Osteoblast (primary cell): Measurements from ENCODE around the gene CHST2. TPM values are rescaled to one million over a fixed set of nuclear protein-coding genes. Genes with fewer than 3 reads are reported as not detected.
"Not testable (repeated sequence)": the region's sequence is repeated elsewhere in the genome, so short reads cannot be mapped to it uniquely, and the experiment has no call there.

ENCODE experiments used
- DNase-seq: peaks from one replicate; pipeline ENCODE4 v3.0.0; 2011; ENCODE audit warnings: low spot score, mixed read lengths; ENCODE audit not compliant: insufficient read length; ENCODE audit errors: missing footprints
- H2AFZ ChIP-seq: 2 replicates; pipeline ENCODE4 v1.6.0; 2011; ENCODE audit warnings: mild to moderate bottlenecking, low read length
- H3K27ac ChIP-seq: 2 replicates; pipeline ENCODE4 v1.5.1; 2011; ENCODE audit warnings: mild to moderate bottlenecking, low read depth, low read length, moderate library complexity
- H3K27me3 ChIP-seq: 2 replicates; pipeline ENCODE4 v1.6.0; 2012; ENCODE audit warnings: mild to moderate bottlenecking, control low read depth, inconsistent platforms, low read length, moderate library complexity; ENCODE audit not compliant: insufficient read depth
- H3K36me3 ChIP-seq: 2 replicates; pipeline ENCODE4 v1.5.1; 2011; ENCODE audit warnings: mild to moderate bottlenecking, low read length, control low read depth, moderate library complexity; ENCODE audit not compliant: insufficient read depth
- H3K4me1 ChIP-seq: 2 replicates; pipeline ENCODE4 v1.5.1; 2011; ENCODE audit warnings: mild to moderate bottlenecking, low read length, control low read depth, moderate library complexity; ENCODE audit not compliant: insufficient read depth
- H3K4me2 ChIP-seq: 2 replicates; pipeline ENCODE4 v1.6.0; 2011; ENCODE audit warnings: mild to moderate bottlenecking, low read length; ENCODE audit not compliant: insufficient read depth
- H3K4me3 ChIP-seq: fragments of 200-600 bp; sonication (generic); 3 replicates; pipeline ENCODE4 v1.5.1; 2012; ENCODE audit warnings: mild to moderate bottlenecking, low read length, inconsistent platforms; ENCODE audit not compliant: insufficient read depth
- H3K79me2 ChIP-seq: 2 replicates; pipeline ENCODE4 v1.6.0; 2012; ENCODE audit warnings: mild to moderate bottlenecking, low read length, control low read depth, inconsistent platforms; ENCODE audit not compliant: insufficient read depth
- H3K9me3 ChIP-seq: 2 replicates; pipeline ENCODE4 v1.5.1; 2011; ENCODE audit warnings: low read depth, low read length, control low read depth
- H4K20me1 ChIP-seq: 2 replicates; pipeline ENCODE4 v1.6.0; 2012; ENCODE audit warnings: mild to moderate bottlenecking, low read length, control low read depth; ENCODE audit not compliant: insufficient read depth
- CTCF ChIP-seq: IDR thresholded peaks from 2 replicates; pipeline ENCODE4 v1.5.1; 2011; ENCODE audit warnings: mild to moderate bottlenecking, low read depth, low read length, moderate library complexity; ENCODE audit errors: extremely low read depth
- total RNA-seq: library from RNA; depleted of rRNA; stranded (reverse); fragments of >200 nt; gene quantifications from 2 replicates; pipeline ENCODE4 v1.2.3, GENCODE V29; 2012

CHST2 gene
- total RNA-seq, 1 donor: 13.8 TPM

- Histone ChIP-seq H3K9me3 (no peaks in the 10 kb centered on the region), H4K20me1 (no peaks in the 10 kb centered on the region), H3K4me2 (no peak overlapping the region), H3K4me1 (peaks cover 5% of the 10 kb centered on the region), H2AFZ (no peak overlapping the region), H3K27me3 (no peaks in the 10 kb centered on the region), H3K79me2 (no peaks in the 10 kb centered on the region), H3K4me3 (no peak overlapping the region), H3K36me3 (no peaks in the 10 kb centered on the region), H3K27ac (no peak overlapping the region)
- no peak for TF ChIP-seq CTCF
- DNase-seq: peak; percentile 58
These were observed 38.7 kb downstream of the CHST2 start for GRCh38 chr3:143158014-143158988.

GRCh38 chr3:143160437-143160836 is 40.9 kb downstream of the CHST2 start:
- Histone ChIP-seq H3K36me3 (no peaks in the 10 kb centered on the region), H3K9me3 (no peaks in the 10 kb centered on the region), H3K4me2 (no peak overlapping the region), H3K79me2 (no peaks in the 10 kb centered on the region), H2AFZ (no peak overlapping the region), H3K27ac (no peak overlapping the region), H3K4me3 (no peak overlapping the region), H3K4me1 (peaks cover 8% of the 10 kb centered on the region), H3K27me3 (no peaks in the 10 kb centered on the region), H4K20me1 (no peaks in the 10 kb centered on the region)
- no peak for DNase-seq
- TF ChIP-seq CTCF: no peak

GRCh38 chr3:143163562-143164100 is 44.1 kb downstream of the CHST2 start:
- no peak overlapping the region for H3K27ac ChIP-seq
- peaks cover 19% of the 10 kb centered on the region for H3K4me1 ChIP-seq
- H3K9me3 ChIP-seq: no peaks in the 10 kb centered on the region
- TF ChIP-seq CTCF: no peak
- DNase-seq: no peak
- H3K4me3 ChIP-seq: no peak overlapping the region
- H3K79me2 ChIP-seq: no peaks in the 10 kb centered on the region
- no peaks in the 10 kb centered on the region for H3K36me3 ChIP-seq
- no peaks in the 10 kb centered on the region for H3K27me3 ChIP-seq
- no peak overlapping the region for H3K4me2 ChIP-seq
- H4K20me1 ChIP-seq: no peaks in the 10 kb centered on the region
- no peak overlapping the region for H2AFZ ChIP-seq

GRCh38 chr3:143165211-143165610 is 45.6 kb downstream of the CHST2 start:
- H2AFZ ChIP-seq: no peak overlapping the region
- H3K4me3 ChIP-seq: no peak overlapping the region
- H3K4me2 ChIP-seq: no peak overlapping the region
- H3K27me3 ChIP-seq: no peaks in the 10 kb centered on the region
- no peak for DNase-seq
- no peaks in the 10 kb centered on the region for H4K20me1 ChIP-seq
- H3K9me3 ChIP-seq: no peaks in the 10 kb centered on the region
- H3K4me1 ChIP-seq: peaks cover 19% of the 10 kb centered on the region
- TF ChIP-seq CTCF: no peak
- no peaks in the 10 kb centered on the region for H3K36me3 ChIP-seq
- H3K27ac ChIP-seq: no peak overlapping the region
- H3K79me2 ChIP-seq: no peaks in the 10 kb centered on the region

- not testable (repeated sequence) for H3K27ac ChIP-seq, H3K36me3 ChIP-seq, H2AFZ ChIP-seq, H3K27me3 ChIP-seq, H3K9me3 ChIP-seq, H3K4me2 ChIP-seq, H4K20me1 ChIP-seq, H3K79me2 ChIP-seq, H3K4me3 ChIP-seq
- peak; percentile 77 for DNase-seq
- H3K4me1 ChIP-seq: peaks cover 24% of the 10 kb centered on the region
These were observed 46.2 kb downstream of the CHST2 start for GRCh38 chr3:143165612-143166285.
